Activated naive CD4-positive, alpha-beta T cell treated with anti-CD3 and anti-CD28 coated beads, Interleukin-2, amount 10 ng/mL, durations not matched to agents 7 days and 5 days (primary cell): ENCODE results near the gene CRAT.

ENCODE experiments used
- CTCF ChIA-PET: fragments of 350-600 bp; sonication (Branson Sonifier 250); formaldehyde crosslinking; loops from one replicate; lab custom pipeline; 2021; ENCODE audit warnings: antibody characterized with exemption; lab: Charles Lee
- DNase-seq: peaks from one replicate; pipeline ENCODE4 v3.0.0-alpha.2; 2020
- H3K27ac Mint-ChIP-seq: one replicate; pipeline ENCODE4 v1.8.0; 2021; ENCODE audit warnings: mild to moderate bottlenecking, moderate library complexity, mixed read lengths
- H3K27me3 Mint-ChIP-seq: one replicate; pipeline ENCODE4 v1.8.0; 2021; ENCODE audit warnings: mild to moderate bottlenecking, mixed read lengths
- H3K36me3 Mint-ChIP-seq: one replicate; pipeline ENCODE4 v1.8.0; 2021; ENCODE audit warnings: mixed read lengths
- H3K4me1 Mint-ChIP-seq: one replicate; pipeline ENCODE4 v1.8.0; 2021; ENCODE audit warnings: mixed read lengths
- H3K4me3 Mint-ChIP-seq: one replicate; pipeline ENCODE4 v1.8.0; 2021; ENCODE audit warnings: mild to moderate bottlenecking, moderate library complexity, mixed read lengths
- H3K9me3 Mint-ChIP-seq: one replicate; pipeline ENCODE4 v1.8.0; 2021; ENCODE audit warnings: mixed read lengths

CRAT gene

GRCh38 chr9:129142138-129142935 lies 31.7 kb upstream of the CRAT start:
- DNase-seq, result no peak
- no peaks in the 10 kb centered on the region for H3K27me3 Mint-ChIP-seq
- peak overlapping the region; percentile 96 for H3K27ac Mint-ChIP-seq
- H3K9me3 Mint-ChIP-seq, result no peaks in the 10 kb centered on the region
- H3K4me1 Mint-ChIP-seq, result peaks cover 39% of the 10 kb centered on the region
- H3K36me3 Mint-ChIP-seq, result peaks cover 16% of the 10 kb centered on the region
- no peak overlapping the region for H3K4me3 Mint-ChIP-seq
- CTCF ChIA-PET, result interaction anchor here (0.7 to 4.7 kb wide), 25 partner anchors 8 to 497 kb away, joined by 3 to 55 read pairs (median 4); partner anchors contain the start of genes C9orf50, DOLPP1 and NTMT1

GRCh38 chr9:129141066-129142041 lies 30.8 kb upstream of the CRAT start:
- H3K27ac Mint-ChIP-seq, result peak overlapping the region; percentile 96
- H3K36me3 Mint-ChIP-seq, result peaks cover 18% of the 10 kb centered on the region
- peaks cover 39% of the 10 kb centered on the region for H3K4me1 Mint-ChIP-seq
- no peaks in the 10 kb centered on the region for H3K27me3 Mint-ChIP-seq
- peak overlapping the region; percentile 74 for H3K4me3 Mint-ChIP-seq
- no peaks in the 10 kb centered on the region for H3K9me3 Mint-ChIP-seq
- DNase-seq, result no peak
- CTCF ChIA-PET, result interaction anchor here (1.2 to 4.7 kb wide), 11 partner anchors 8 to 483 kb away, joined by 3 to 55 read pairs (median 10); partner anchors contain the start of gene C9orf50

GRCh38 chr9:129140397-129141065 lies 29.9 kb upstream of the CRAT start:
- peak; percentile 36 for DNase-seq
- Mint-ChIP-seq H3K36me3 (peaks cover 21% of the 10 kb centered on the region), H3K4me1 (peaks cover 39% of the 10 kb centered on the region), H3K27ac (peak overlapping the region; percentile 96), H3K27me3 (no peaks in the 10 kb centered on the region), H3K4me3 (peak overlapping the region; percentile 74), H3K9me3 (no peaks in the 10 kb centered on the region)
- CTCF ChIA-PET, result interaction anchor here (0.7 to 4.7 kb wide), 16 partner anchors 9 to 586 kb away, joined by 3 to 55 read pairs (median 6); partner anchors contain the start of genes IER5L and MIGA2

GRCh38 chr9:129139993-129140396 lies 29.4 kb upstream of the CRAT start:
- CTCF ChIA-PET, result interaction anchor here (0.7 to 4.7 kb wide), 20 partner anchors 9 to 586 kb away, joined by 3 to 55 read pairs (median 5); partner anchors contain the start of genes IER5L and MIGA2
- no peaks in the 10 kb centered on the region for H3K27me3 Mint-ChIP-seq
- H3K36me3 Mint-ChIP-seq, result peaks cover 24% of the 10 kb centered on the region
- H3K4me1 Mint-ChIP-seq, result peaks cover 39% of the 10 kb centered on the region
- H3K9me3 Mint-ChIP-seq, result no peaks in the 10 kb centered on the region
- peak; percentile 86 for DNase-seq
- peak overlapping the region; percentile 96 for H3K27ac Mint-ChIP-seq
- H3K4me3 Mint-ChIP-seq, result peak overlapping the region; percentile 74

- Mint-ChIP-seq H3K4me1 (peaks cover 39% of the 10 kb centered on the region), H3K27ac (peak overlapping the region; percentile 96), H3K36me3 (peaks cover 29% of the 10 kb centered on the region)
Observed at GRCh38 chr9:129139233-129139992, 28.8 kb upstream of the CRAT start.

GRCh38 chr9:129138476-129139232 lies 28.1 kb upstream of the CRAT start:
- no peaks in the 10 kb centered on the region for H3K9me3 Mint-ChIP-seq
- no peak for DNase-seq
- peak overlapping the region; percentile 96 for H3K27ac Mint-ChIP-seq
- peaks cover 39% of the 10 kb centered on the region for H3K4me1 Mint-ChIP-seq
- CTCF ChIA-PET, result interaction anchor here (0.6 to 3.3 kb wide), 25 partner anchors 8 to 652 kb away, joined by 3 to 22 read pairs (median 4); partner anchors contain the start of gene NTMT1
- H3K36me3 Mint-ChIP-seq, result peaks cover 26% of the 10 kb centered on the region
- no peaks in the 10 kb centered on the region for H3K27me3 Mint-ChIP-seq
- H3K4me3 Mint-ChIP-seq, result peak overlapping the region; percentile 74

More at GRCh38 chr9:129139233-129139992, 28.8 kb upstream of the CRAT start:
- DNase-seq, result peak; percentile 86
- Mint-ChIP-seq H3K9me3 (no peaks in the 10 kb centered on the region), H3K27me3 (no peaks in the 10 kb centered on the region), H3K4me3 (peak overlapping the region; percentile 74)
- CTCF ChIA-PET, result interaction anchor here (0.8 to 4.7 kb wide), 33 partner anchors 9 to 651 kb away, joined by 3 to 55 read pairs (median 4); partner anchors contain the start of genes IER5L, MIGA2 and NTMT1

GRCh38 chr9:129138144-129138462 lies 27.5 kb upstream of the CRAT start:
- no peak for DNase-seq
- Mint-ChIP-seq H3K27me3 (no peaks in the 10 kb centered on the region), H3K27ac (no peak overlapping the region), H3K36me3 (peaks cover 29% of the 10 kb centered on the region), H3K4me3 (no peak overlapping the region), H3K9me3 (no peaks in the 10 kb centered on the region), H3K4me1 (peaks cover 38% of the 10 kb centered on the region)
- CTCF ChIA-PET, result interaction anchor here (1.0 to 3.3 kb wide), 10 partner anchors 7 to 487 kb away, joined by 3 to 22 read pairs (median 6); partner anchors contain the start of gene NTMT1

GRCh38 chr9:129137292-129138143 lies 26.9 kb upstream of the CRAT start:
- peaks cover 32% of the 10 kb centered on the region for H3K4me1 Mint-ChIP-seq
- no peaks in the 10 kb centered on the region for H3K9me3 Mint-ChIP-seq
- H3K36me3 Mint-ChIP-seq, result peaks cover 26% of the 10 kb centered on the region
- CTCF ChIA-PET, result interaction anchor here (1.2 to 3.3 kb wide), 9 partner anchors 35 to 487 kb away, joined by 3 to 22 read pairs (median 6); partner anchors contain the start of gene NTMT1
- H3K27ac Mint-ChIP-seq, result peak overlapping the region; percentile 28
- no peak for DNase-seq
- no peaks in the 10 kb centered on the region for H3K27me3 Mint-ChIP-seq
- H3K4me3 Mint-ChIP-seq, result no peak overlapping the region

GRCh38 chr9:129136446-129137035 lies 25.9 kb upstream of the CRAT start:
- no peak for DNase-seq
- Mint-ChIP-seq H3K36me3 (peaks cover 30% of the 10 kb centered on the region), H3K27me3 (no peaks in the 10 kb centered on the region), H3K9me3 (no peaks in the 10 kb centered on the region), H3K27ac (no peak overlapping the region), H3K4me1 (peaks cover 30% of the 10 kb centered on the region), H3K4me3 (no peak overlapping the region)
- CTCF ChIA-PET, result interaction anchor here (0.7 to 1.8 kb wide), 4 partner anchors 10 to 478 kb away, joined by 3 to 6 read pairs (median 4); no protein-coding TSS in a partner anchor

- Mint-ChIP-seq H3K4me3 (no peak overlapping the region), H3K36me3 (peaks cover 38% of the 10 kb centered on the region), H3K9me3 (no peaks in the 10 kb centered on the region), H3K27me3 (no peaks in the 10 kb centered on the region), H3K27ac (no peak overlapping the region), H3K4me1 (peaks cover 21% of the 10 kb centered on the region)
- no peak for DNase-seq
- CTCF ChIA-PET, result interaction anchor here (1.1 to 1.8 kb wide), 2 partner anchors 7 to 479 kb away, joined by 4 to 6 read pairs; no protein-coding TSS in a partner anchor
Observed at GRCh38 chr9:129135476-129135875, 24.9 kb upstream of the CRAT start.

- H3K27me3 Mint-ChIP-seq, result no peaks in the 10 kb centered on the region
- no peak overlapping the region for H3K4me3 Mint-ChIP-seq
- H3K36me3 Mint-ChIP-seq, result peaks cover 41% of the 10 kb centered on the region
- no peak for DNase-seq
- H3K9me3 Mint-ChIP-seq, result no peaks in the 10 kb centered on the region
- CTCF ChIA-PET, result interaction anchor here (1.2 to 3.7 kb wide), 3 partner anchors 9 to 491 kb away, joined by 3 to 48 read pairs (median 24); no protein-coding TSS in a partner anchor
- H3K4me1 Mint-ChIP-seq, result peaks cover 6% of the 10 kb centered on the region
- no peak overlapping the region for H3K27ac Mint-ChIP-seq
Observed at GRCh38 chr9:129133082-129133481, 22.5 kb upstream of the CRAT start.
